ENCODE measurements around the gene DALRD3. TPM values are rescaled to one million over a fixed set of nuclear protein-coding genes. Genes with fewer than 3 reads are reported as not detected.

DALRD3 gene
- total RNA-seq, 1 experiment from 2014 or later = 13.2 TPM

DNA sequence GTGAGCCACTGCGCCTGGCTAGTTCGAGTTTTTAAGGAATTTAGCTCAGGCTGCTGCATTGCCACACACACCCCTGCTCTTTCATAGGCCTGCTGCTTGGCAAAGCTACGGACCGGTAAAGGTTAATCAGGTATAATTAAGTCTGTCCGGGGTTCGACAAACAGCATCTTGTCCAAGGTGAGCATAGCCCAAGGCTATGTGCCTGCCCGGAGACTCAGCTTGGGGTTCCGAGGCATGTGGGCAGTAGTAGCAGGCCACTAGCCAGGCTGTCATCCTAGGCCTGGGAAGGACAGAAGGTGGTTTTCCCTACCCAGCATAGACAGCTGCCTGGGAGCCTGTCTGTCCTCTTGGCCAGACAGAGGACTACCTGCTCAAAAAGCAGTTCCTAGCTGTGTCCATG, 21.7 kb downstream of the DALRD3 start:
- ChIA-PET POLR2A (ENCODE audit: low non-redundant PET) (no interaction called here), CTCF (no interaction called here)
- no peaks in the 10 kb centered on the region for H3K9me3 ChIP-seq (ENCODE audit: low read depth, low read length, poor library complexity, severe bottlenecking)
- no TSS peak for BruUV-seq (replicated peaks)
- H3K4me1 ChIP-seq (ENCODE audit: insufficient read depth, low read length, poor library complexity, severe bottlenecking) = no peaks in the 10 kb centered on the region
- TF ChIP-seq CTCF (conservative IDR thresholded peaks at IDR 0.05; ENCODE audit: low read depth, low read length) (no peak), EZH2 (IDR thresholded peaks at IDR 0.05; ENCODE audit: borderline replicate concordance, low read depth, low read length, poor library complexity, severe bottlenecking) (no peak)
- DNase-seq (ENCODE audit: low spot score) = no peak
- no peaks in the 10 kb centered on the region for H3K36me3 ChIP-seq (ENCODE audit: insufficient read depth, low read length, poor library complexity, severe bottlenecking)
- no peaks in the 10 kb centered on the region for H3K27me3 ChIP-seq (replicated peaks; ENCODE audit: insufficient read depth, low read depth, low read length, poor library complexity)
- intact Hi-C loops (cut with micrococcal nuclease; ENCODE audit: unreplicated experiment) = no loop called here
- H3K4me3 ChIP-seq (ENCODE audit: low read depth, low read length, poor library complexity, severe bottlenecking) = no peak overlapping the region
- H3K27ac ChIP-seq (ENCODE audit: low read depth, low read length, poor library complexity, severe bottlenecking) = no peak overlapping the region

DNA sequence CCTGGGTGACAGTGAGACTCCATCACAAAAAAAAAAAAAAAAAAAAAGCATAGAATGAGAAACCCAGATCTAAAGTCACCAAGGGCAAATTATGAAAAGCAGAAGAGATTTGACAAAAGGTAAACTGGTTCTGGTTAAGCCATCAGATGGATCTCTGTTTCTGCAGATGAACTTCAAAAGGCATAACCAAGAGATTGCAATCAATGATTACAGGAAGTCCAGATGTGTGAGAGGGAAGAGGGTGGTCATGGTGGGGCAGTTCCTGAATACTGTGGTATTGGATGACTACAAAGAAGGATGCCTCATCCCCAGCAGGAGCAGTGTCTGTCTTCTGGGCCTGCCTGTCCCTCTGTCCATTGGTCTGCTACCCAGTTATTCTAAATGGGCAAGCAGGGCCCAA, 24.5 kb downstream of the DALRD3 start:
- CTCF ChIA-PET = no interaction called here
- DNase-seq (ENCODE audit: low spot score) = no peak
- POLR2A ChIA-PET (ENCODE audit: low non-redundant PET) = no interaction called here
- Histone ChIP-seq H3K36me3 (ENCODE audit: insufficient read depth, low read length, poor library complexity, severe bottlenecking) (no peaks in the 10 kb centered on the region), H3K4me3 (ENCODE audit: low read depth, low read length, poor library complexity, severe bottlenecking) (no peak overlapping the region), H3K27ac (ENCODE audit: low read depth, low read length, poor library complexity, severe bottlenecking) (no peak overlapping the region), H3K27me3 (replicated peaks; ENCODE audit: insufficient read depth, low read depth, low read length, poor library complexity) (no peaks in the 10 kb centered on the region), H3K9me3 (ENCODE audit: low read depth, low read length, poor library complexity, severe bottlenecking) (no peaks in the 10 kb centered on the region), H3K4me1 (ENCODE audit: insufficient read depth, low read length, poor library complexity, severe bottlenecking) (peaks cover 3% of the 10 kb centered on the region)
- no TSS peak for BruUV-seq (replicated peaks)
- intact Hi-C loops (cut with micrococcal nuclease; ENCODE audit: unreplicated experiment) = no loop called here
- TF ChIP-seq EZH2 (IDR thresholded peaks at IDR 0.05; ENCODE audit: borderline replicate concordance, low read depth, low read length, poor library complexity, severe bottlenecking) (no peak), CTCF (conservative IDR thresholded peaks at IDR 0.05; ENCODE audit: low read depth, low read length) (no peak)

DNA sequence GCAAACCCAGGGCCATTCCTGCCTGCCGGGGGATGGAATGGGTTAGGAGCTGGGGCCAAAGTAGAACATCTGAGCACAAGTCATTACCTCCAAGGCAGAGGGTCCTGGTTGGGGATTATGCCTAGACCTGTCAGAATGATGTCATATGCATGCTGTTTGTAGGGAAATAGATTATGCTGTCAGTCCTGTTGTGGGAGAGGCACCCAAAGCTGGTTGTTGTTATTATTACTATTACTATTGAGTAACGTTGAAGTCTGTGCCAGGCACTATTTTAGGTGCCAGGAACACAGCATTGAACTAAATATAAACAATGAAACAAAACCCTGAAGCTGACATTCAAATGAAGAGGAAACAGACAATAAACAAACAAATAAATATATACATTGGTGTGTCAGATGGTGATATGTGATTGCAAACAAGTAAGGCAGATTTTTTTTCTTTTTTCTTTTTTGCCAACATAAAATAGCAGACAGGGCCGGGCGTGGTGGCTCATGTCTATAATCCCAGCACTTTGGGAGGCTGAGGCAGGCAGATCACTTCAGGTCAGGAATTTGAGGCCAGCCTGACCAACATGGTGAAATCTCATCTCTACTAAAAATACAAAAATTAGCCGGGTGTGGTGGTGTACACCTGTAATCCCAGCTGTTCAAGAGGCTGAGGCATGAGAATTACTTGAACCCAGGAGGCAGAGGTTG, 26.4 kb downstream of the DALRD3 start:
- intact Hi-C loops (cut with micrococcal nuclease; ENCODE audit: unreplicated experiment) = no loop called here
- no peaks in the 10 kb centered on the region for H3K27me3 ChIP-seq (replicated peaks; ENCODE audit: insufficient read depth, low read depth, low read length, poor library complexity)
- no peaks in the 10 kb centered on the region for H3K9me3 ChIP-seq (ENCODE audit: low read depth, low read length, poor library complexity, severe bottlenecking)
- H3K36me3 ChIP-seq (ENCODE audit: insufficient read depth, low read length, poor library complexity, severe bottlenecking) = no peaks in the 10 kb centered on the region
- BruUV-seq (replicated peaks) = no TSS peak
- no peak overlapping the region for H3K27ac ChIP-seq (ENCODE audit: low read depth, low read length, poor library complexity, severe bottlenecking)
- H3K4me1 ChIP-seq (ENCODE audit: insufficient read depth, low read length, poor library complexity, severe bottlenecking) = peaks cover 3% of the 10 kb centered on the region
- POLR2A ChIA-PET (ENCODE audit: low non-redundant PET) = no interaction called here
- no peak for DNase-seq (ENCODE audit: low spot score)
- CTCF ChIA-PET = no interaction called here
- no peak for TF ChIP-seq CTCF (conservative IDR thresholded peaks at IDR 0.05; ENCODE audit: low read depth, low read length)
- no peak for TF ChIP-seq EZH2 (IDR thresholded peaks at IDR 0.05; ENCODE audit: borderline replicate concordance, low read depth, low read length, poor library complexity, severe bottlenecking)
- no peak overlapping the region for H3K4me3 ChIP-seq (ENCODE audit: low read depth, low read length, poor library complexity, severe bottlenecking)

Data from A673 (cell line).